Measurements from ENCODE around the gene MPST. TPM values are rescaled to one million over a fixed set of nuclear protein-coding genes. Genes with fewer than 3 reads are reported as not detected.

The MPST gene
- total RNA-seq, 1 experiment from 2014 or later, result 31.4 TPM

DNA sequence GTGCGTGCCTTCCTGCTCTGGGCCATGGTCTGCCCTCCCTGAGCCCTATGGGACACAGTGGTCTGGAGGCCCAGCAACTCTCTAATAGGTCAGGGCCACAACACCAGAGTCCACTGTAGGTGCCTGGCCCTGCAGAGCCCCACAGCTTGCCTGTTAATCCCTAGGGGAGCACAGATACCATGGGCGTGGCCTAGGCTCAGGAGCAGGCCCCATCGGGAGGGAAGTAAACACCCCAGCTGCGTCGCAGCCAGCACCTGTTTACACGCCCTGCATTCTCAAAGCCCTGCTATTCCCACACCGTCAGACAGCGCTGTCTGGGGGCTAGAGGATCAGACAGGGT lies 34.5 kb downstream of the MPST start:
- Histone ChIP-seq H3K4me1 (ENCODE audit: control insufficient read depth, insufficient read depth, low read length) (no peaks in the 10 kb centered on the region), H3K27me3 (ENCODE audit: control insufficient read depth, insufficient read depth, low read length) (no peaks in the 10 kb centered on the region), H3K36me3 (ENCODE audit: control insufficient read depth, insufficient read depth, low read length) (no peaks in the 10 kb centered on the region; the same call in 1 of the 2 replicates), H3K27ac (ENCODE audit: low read length) (no peak overlapping the region), H3K9me3 (ENCODE audit: control insufficient read depth, insufficient read depth, low read depth, low read length) (no peaks in the 10 kb centered on the region), H3K4me3 (ENCODE audit: low read depth in 2 of 2, low read length in 2 of 2) (no peak overlapping the region)
- CTCF ChIA-PET, result no interaction called here
- in situ Hi-C loops (cut with HindIII; ENCODE audit: low pct_unique_long_range_greater_than_20kb, low sequenced_read_pairs), result no loop called here
- ATAC-seq (no peak), DNase-seq (ENCODE audit: low read depth, low spot score) (no peak)
- TF ChIP-seq, protein P1, sequence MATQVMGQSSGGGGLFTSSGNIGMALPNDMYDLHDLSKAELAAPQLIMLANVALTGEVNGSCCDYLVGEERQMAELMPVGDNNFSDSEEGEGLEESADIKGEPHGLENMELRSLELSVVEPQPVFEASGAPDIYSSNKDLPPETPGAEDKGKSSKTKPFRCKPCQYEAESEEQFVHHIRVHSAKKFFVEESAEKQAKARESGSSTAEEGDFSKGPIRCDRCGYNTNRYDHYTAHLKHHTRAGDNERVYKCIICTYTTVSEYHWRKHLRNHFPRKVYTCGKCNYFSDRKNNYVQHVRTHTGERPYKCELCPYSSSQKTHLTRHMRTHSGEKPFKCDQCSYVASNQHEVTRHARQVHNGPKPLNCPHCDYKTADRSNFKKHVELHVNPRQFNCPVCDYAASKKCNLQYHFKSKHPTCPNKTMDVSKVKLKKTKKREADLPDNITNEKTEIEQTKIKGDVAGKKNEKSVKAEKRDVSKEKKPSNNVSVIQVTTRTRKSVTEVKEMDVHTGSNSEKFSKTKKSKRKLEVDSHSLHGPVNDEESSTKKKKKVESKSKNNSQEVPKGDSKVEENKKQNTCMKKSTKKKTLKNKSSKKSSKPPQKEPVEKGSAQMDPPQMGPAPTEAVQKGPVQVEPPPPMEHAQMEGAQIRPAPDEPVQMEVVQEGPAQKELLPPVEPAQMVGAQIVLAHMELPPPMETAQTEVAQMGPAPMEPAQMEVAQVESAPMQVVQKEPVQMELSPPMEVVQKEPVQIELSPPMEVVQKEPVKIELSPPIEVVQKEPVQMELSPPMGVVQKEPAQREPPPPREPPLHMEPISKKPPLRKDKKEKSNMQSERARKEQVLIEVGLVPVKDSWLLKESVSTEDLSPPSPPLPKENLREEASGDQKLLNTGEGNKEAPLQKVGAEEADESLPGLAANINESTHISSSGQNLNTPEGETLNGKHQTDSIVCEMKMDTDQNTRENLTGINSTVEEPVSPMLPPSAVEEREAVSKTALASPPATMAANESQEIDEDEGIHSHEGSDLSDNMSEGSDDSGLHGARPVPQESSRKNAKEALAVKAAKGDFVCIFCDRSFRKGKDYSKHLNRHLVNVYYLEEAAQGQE (IDR thresholded peaks at IDR 0.05; ENCODE audit: insufficient read depth in 1 of 2, low read depth in 2 of 2, low read length in 1 of 2), result no peak
- TF ChIP-seq POLR2AphosphoS5 (IDR thresholded peaks at IDR 0.05; ENCODE audit: low read depth, low read length), result no peak
- TF ChIP-seq, protein P2, sequence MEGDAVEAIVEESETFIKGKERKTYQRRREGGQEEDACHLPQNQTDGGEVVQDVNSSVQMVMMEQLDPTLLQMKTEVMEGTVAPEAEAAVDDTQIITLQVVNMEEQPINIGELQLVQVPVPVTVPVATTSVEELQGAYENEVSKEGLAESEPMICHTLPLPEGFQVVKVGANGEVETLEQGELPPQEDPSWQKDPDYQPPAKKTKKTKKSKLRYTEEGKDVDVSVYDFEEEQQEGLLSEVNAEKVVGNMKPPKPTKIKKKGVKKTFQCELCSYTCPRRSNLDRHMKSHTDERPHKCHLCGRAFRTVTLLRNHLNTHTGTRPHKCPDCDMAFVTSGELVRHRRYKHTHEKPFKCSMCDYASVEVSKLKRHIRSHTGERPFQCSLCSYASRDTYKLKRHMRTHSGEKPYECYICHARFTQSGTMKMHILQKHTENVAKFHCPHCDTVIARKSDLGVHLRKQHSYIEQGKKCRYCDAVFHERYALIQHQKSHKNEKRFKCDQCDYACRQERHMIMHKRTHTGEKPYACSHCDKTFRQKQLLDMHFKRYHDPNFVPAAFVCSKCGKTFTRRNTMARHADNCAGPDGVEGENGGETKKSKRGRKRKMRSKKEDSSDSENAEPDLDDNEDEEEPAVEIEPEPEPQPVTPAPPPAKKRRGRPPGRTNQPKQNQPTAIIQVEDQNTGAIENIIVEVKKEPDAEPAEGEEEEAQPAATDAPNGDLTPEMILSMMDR (IDR thresholded peaks at IDR 0.05), result no peak
- no peak for TF ChIP-seq TCF7L2 (IDR thresholded peaks at IDR 0.05; ENCODE audit: low read depth, low read length)
- TF ChIP-seq SIN3A (IDR thresholded peaks at IDR 0.05; ENCODE audit: borderline replicate concordance, insufficient read depth, low read depth, low read length), result no peak
- no TSS peak for BruUV-seq (replicated peaks)
- POLR2A ChIA-PET, result no interaction called here
- intact Hi-C loops (cut with micrococcal nuclease; ENCODE audit: unreplicated experiment), result no loop called here

- H3K9me3 ChIP-seq (ENCODE audit: control insufficient read depth, insufficient read depth, low read depth, low read length), result no peaks in the 10 kb centered on the region
- no TSS peak for BruUV-seq (replicated peaks)
- no peaks in the 10 kb centered on the region for H3K27me3 ChIP-seq (ENCODE audit: control insufficient read depth, insufficient read depth, low read length)
- no peak overlapping the region for H3K27ac ChIP-seq (ENCODE audit: low read length)
- intact Hi-C loops (cut with micrococcal nuclease; ENCODE audit: unreplicated experiment) (no loop called here), in situ Hi-C loops (cut with HindIII; ENCODE audit: low pct_unique_long_range_greater_than_20kb, low sequenced_read_pairs) (no loop called here)
- H3K4me3 ChIP-seq (ENCODE audit: low read depth in 2 of 2, low read length in 2 of 2), result no peak overlapping the region
- TF ChIP-seq SIN3A (IDR thresholded peaks at IDR 0.05; ENCODE audit: borderline replicate concordance, insufficient read depth, low read depth, low read length), result no peak
- TF ChIP-seq, protein P2 (IDR thresholded peaks at IDR 0.05), result no peak
- TF ChIP-seq, protein P1 (IDR thresholded peaks at IDR 0.05; ENCODE audit: insufficient read depth in 1 of 2, low read depth in 2 of 2, low read length in 1 of 2), result no peak
- TF ChIP-seq TCF7L2 (IDR thresholded peaks at IDR 0.05; ENCODE audit: low read depth, low read length), result no peak
- no peak for TF ChIP-seq POLR2AphosphoS5 (IDR thresholded peaks at IDR 0.05; ENCODE audit: low read depth, low read length)
- ChIA-PET CTCF (no interaction called here), POLR2A (no interaction called here)
- H3K36me3 ChIP-seq (ENCODE audit: control insufficient read depth, insufficient read depth, low read length), result no peaks in the 10 kb centered on the region; the same call in 1 of the 2 replicates
- H3K4me1 ChIP-seq (ENCODE audit: control insufficient read depth, insufficient read depth, low read length), result no peaks in the 10 kb centered on the region
- ATAC-seq (no peak), DNase-seq (ENCODE audit: low read depth, low spot score) (no peak)
Observed at GRCh38 chr22:37054600-37055365, 35.2 kb downstream of the MPST start.

Measured in Panc1 (cell line).